AG10803 (cell line): ENCODE data around the gene DNM2.

Experiments used
- DNase-seq: peaks from one replicate; pipeline ENCODE4 v3.0.0; 2010; ENCODE audit warnings: low read depth
- H3K4me3 ChIP-seq: 2 replicates; pipeline ENCODE4 v1.5.1; 2011; ENCODE audit warnings: mild to moderate bottlenecking, low read length, control low read depth
- TF ChIP-seq, protein P1 (sequence below): conservative IDR thresholded peaks from 2 replicates; pipeline ENCODE4 v1.5.1; 2011; ENCODE audit warnings: mild to moderate bottlenecking, low read length, control low read depth, inconsistent platforms

DNM2 gene

DNA sequence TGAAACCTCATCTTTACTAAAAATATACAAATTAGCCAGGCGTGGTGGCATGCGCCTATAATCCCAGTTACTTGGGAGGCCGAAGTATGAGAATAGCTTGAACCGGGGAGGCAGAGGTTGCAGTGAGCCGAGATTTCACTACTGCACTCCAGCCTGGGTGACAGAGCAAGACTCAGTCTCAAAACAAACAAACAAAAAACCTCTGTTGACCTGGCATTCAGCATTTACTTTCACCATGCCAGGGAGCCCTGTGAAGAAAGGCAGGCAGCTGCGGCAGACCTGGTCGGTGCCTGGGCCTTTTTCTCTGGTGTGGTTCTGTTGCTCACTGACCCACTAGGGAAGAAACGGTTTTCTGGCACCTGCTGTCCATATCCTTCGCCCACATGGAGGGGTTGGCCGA is 49.8 kb downstream of the DNM2 start:
- no peak overlapping the region for H3K4me3 ChIP-seq
- DNase-seq, result no peak
- TF ChIP-seq, protein P1, sequence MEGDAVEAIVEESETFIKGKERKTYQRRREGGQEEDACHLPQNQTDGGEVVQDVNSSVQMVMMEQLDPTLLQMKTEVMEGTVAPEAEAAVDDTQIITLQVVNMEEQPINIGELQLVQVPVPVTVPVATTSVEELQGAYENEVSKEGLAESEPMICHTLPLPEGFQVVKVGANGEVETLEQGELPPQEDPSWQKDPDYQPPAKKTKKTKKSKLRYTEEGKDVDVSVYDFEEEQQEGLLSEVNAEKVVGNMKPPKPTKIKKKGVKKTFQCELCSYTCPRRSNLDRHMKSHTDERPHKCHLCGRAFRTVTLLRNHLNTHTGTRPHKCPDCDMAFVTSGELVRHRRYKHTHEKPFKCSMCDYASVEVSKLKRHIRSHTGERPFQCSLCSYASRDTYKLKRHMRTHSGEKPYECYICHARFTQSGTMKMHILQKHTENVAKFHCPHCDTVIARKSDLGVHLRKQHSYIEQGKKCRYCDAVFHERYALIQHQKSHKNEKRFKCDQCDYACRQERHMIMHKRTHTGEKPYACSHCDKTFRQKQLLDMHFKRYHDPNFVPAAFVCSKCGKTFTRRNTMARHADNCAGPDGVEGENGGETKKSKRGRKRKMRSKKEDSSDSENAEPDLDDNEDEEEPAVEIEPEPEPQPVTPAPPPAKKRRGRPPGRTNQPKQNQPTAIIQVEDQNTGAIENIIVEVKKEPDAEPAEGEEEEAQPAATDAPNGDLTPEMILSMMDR, result no peak

DNA sequence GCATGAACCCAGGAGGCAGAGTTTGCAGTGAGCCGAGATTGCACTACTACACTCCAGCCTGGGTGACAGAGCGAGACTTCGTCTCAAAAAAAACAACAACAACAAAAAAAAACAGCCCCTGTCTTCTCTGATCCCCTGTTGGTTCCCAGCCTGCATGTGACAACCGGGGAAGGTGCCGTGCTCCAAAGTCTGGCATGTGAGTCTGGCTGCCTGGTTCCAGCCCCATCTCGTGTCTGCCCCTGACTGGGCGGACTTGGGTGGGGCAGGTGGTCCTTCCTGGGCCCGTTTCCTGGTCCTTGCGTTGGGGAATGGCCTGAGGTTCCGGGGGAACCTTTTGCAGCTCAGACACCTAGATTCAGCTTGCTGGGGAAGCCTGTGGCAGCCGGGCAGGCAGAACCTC is 50.5 kb downstream of the DNM2 start:
- TF ChIP-seq, protein P1, result no peak
- no peak for DNase-seq
- no peak overlapping the region for H3K4me3 ChIP-seq

DNA sequence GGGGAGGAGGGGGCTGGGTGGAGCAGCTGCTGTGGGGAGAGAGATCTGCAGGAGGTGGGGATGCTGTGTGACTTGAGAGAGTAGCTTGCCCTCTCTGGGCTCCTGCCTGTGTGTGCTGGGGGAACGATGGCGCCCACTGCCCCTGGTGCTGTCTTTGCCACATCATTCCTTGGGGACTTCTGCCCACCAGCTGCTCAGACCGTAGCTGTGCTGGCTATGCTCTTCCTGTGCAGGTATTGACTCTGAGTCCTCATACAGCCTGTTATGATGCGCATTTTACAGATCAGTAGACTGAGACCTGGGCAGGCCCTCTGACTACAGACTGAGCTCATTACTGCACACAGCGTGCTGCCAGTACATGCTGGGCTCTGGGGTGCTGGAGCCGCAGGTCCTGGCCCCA is 51.1 kb downstream of the DNM2 start:
- DNase-seq, result no peak
- no peak overlapping the region for H3K4me3 ChIP-seq
- TF ChIP-seq, protein P1, result no peak

DNA sequence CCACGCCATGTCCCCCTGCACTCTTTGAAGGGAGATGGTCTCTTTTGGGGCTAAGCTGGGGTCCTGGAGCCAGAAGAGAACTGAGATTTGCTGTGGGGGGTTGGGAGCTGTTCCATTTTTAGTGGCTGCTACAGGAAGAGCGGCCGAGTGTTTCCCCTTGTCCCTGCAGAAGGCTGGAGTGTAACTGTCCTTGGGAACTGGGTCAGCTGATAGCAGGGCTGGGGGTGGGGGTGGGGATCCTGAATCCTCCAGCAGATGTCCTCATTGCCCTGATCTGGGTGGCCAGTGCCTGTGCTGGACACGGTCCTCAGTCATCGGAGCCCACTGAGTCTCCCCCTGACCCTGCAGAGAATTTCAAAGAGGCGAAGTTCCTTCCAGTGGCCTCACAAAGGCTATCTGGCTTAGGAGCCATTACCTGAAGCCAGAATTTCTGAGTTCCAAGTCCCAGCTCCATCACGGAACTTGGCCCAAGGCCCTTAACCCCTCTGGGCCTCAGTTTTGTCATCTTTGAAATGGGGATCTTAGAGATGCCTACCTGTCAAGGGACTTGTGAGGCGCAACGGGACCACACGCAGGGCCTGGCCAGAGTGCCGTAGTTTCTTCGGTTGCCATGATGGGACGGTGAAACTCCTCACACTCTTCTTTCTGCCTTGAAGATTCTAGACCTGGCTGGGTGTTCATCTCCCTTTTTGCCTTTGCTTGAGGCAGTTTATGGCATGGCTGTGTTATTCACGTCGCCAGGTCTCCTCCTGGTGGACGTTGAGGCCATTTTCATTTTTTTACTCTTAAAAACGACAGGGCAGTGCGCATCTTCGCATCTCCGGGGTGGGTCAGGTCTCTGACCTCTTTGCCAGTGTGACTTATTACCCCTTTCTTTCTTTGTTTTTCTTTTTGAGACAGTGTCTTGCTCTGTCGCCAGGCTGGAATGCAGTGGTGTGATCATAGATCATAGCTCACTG is 51.9 kb downstream of the DNM2 start:
- TF ChIP-seq, protein P1, result peak; percentile 35; the same call in 1 of the 2 replicates
- H3K4me3 ChIP-seq, result no peak overlapping the region
- DNase-seq, result peak; percentile 31

DNA sequence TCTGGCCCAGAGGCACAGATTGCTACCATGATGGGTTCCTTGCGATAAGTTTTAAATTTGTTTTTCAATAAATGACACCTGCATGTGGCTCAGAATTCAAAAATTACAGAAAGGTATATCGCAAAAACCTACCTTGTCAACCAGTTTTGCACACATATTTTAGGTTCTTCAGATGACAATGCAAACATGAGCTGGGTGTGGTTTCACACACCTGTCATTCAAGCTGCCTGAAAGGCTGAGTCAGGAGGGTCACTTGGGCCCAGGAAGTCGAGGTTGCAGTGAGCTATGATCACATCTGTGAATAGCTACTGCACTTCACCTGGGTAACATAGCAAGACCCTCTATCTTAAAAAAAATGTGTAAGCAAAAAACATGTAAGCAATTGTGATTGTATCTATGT is 56.1 kb downstream of the DNM2 start:
- no peak for DNase-seq
- TF ChIP-seq, protein P1, result no peak
- no peak overlapping the region for H3K4me3 ChIP-seq

DNA sequence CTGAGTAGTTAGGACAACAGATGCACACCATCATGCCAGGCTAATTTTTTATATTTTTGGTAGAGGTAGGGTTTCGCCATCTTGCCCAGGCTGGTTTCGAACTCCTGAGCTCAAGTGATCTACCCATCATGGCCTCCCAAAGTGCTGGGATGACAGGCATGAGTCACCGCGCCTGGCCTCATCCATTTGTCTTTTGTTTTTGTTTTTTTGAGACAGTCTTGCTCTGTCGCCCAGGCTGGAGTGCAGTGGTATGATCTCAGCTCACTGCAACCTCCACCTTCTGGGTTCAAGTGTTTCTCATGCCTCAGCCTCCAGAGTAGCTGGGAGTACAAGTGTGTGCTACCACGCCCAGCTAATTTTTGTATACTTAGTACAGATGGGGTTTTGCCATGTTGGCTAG is 57.0 kb downstream of the DNM2 start:
- no peak for DNase-seq
- TF ChIP-seq, protein P1, result no peak
- no peak overlapping the region for H3K4me3 ChIP-seq
